IMR-90 (cell line): Measurements from ENCODE around the gene DYRK1A. TPM values are rescaled to one million over a fixed set of nuclear protein-coding genes. Genes with fewer than 3 reads are reported as not detected.

Experiments used
- ATAC-seq: fragments of 200-7000 bp; cut with Tn5 transposase; 2 replicates; pipeline ENCODE4 v1.9.1; 2020; ENCODE audit warnings: low read depth, mild to moderate bottlenecking, moderate library complexity
- BruUV-seq: library from RNA; stranded (reverse); fragments of 400-500 nt; replicated peaks from 2 replicates; lab custom pipeline; 2021; lab: Mats Ljungman, UMichigan
- CTCF ChIA-PET: fragments of 300-600 bp; formaldehyde crosslinking; extraction: SDS; loops from one replicate; lab custom pipeline; 2021; ENCODE audit warnings: antibody characterized with exemption; lab: Yijun Ruan, JAX
- POLR2A ChIA-PET: fragments of 300-600 bp; sonication (Branson Sonifier 250); formaldehyde crosslinking; loops from one replicate; lab custom pipeline; 2022; ENCODE audit warnings: antibody characterized with exemption; ENCODE audit not compliant: unreplicated experiment; lab: Charles Lee
- DNase-seq: peaks from one replicate; pipeline ENCODE4 v3.0.0; 2013
- H2AFZ ChIP-seq: replicated peaks from 2 replicates; pipeline ENCODE3; 2013; ENCODE audit warnings: low read length, mild to moderate bottlenecking; ENCODE audit not compliant: poor library complexity
- H2AK5ac ChIP-seq: 2 replicates; pipeline ENCODE4 v1.6.1; 2013; ENCODE audit warnings: low read depth, low read length, inconsistent platforms
- H2AK9ac ChIP-seq: replicated peaks from 2 replicates; pipeline ENCODE3; 2013; ENCODE audit warnings: mild to moderate bottlenecking, low read depth, low read length, moderate library complexity; ENCODE audit not compliant: poor library complexity
- H2BK120ac ChIP-seq: 2 replicates; pipeline ENCODE4 v1.6.1; 2013; ENCODE audit warnings: low read depth, low read length, inconsistent platforms
- H2BK15ac ChIP-seq: 3 replicates; pipeline ENCODE4 v1.6.1; 2013; ENCODE audit warnings: low read depth, low read length, inconsistent platforms
- H2BK20ac ChIP-seq: 2 replicates; pipeline ENCODE4 v1.6.1; 2013; ENCODE audit warnings: low read depth, mild to moderate bottlenecking, inconsistent platforms, low read length, moderate library complexity
- H2BK5ac ChIP-seq: 2 replicates; pipeline ENCODE4 v1.6.1; 2013; ENCODE audit warnings: mild to moderate bottlenecking, low read depth, low read length, inconsistent platforms; ENCODE audit not compliant: poor library complexity, severe bottlenecking
- H3K14ac ChIP-seq: replicated peaks from 2 replicates; pipeline ENCODE4 v1.6.1; 2013; ENCODE audit warnings: low read depth, low read length, inconsistent platforms
- H3K18ac ChIP-seq: 2 replicates; pipeline ENCODE4 v1.6.1; 2013; ENCODE audit warnings: low read depth, low read length, control low read depth
- H3K23ac ChIP-seq: 2 replicates; pipeline ENCODE4 v1.6.1; 2013; ENCODE audit warnings: low read depth, low read length, inconsistent platforms
- H3K27ac ChIP-seq: 2 replicates; pipeline ENCODE4 v1.5.1; 2013; ENCODE audit warnings: mild to moderate bottlenecking, control low read depth, low read length; ENCODE audit not compliant: insufficient read depth
- H3K27me3 ChIP-seq: 2 replicates; pipeline ENCODE4 v1.6.1; 2013; ENCODE audit warnings: low read length; ENCODE audit not compliant: control insufficient read depth, insufficient read depth
- H3K36me3 ChIP-seq: 2 replicates; pipeline ENCODE4 v1.6.1; 2013; ENCODE audit warnings: low read length, mixed read lengths; ENCODE audit not compliant: control insufficient read depth, insufficient read depth
- H3K4ac ChIP-seq: 2 replicates; pipeline ENCODE4 v1.6.1; 2013; ENCODE audit warnings: low read depth, low read length, inconsistent platforms
- H3K4me1 ChIP-seq: 2 replicates; pipeline ENCODE4 v1.6.1; 2013; ENCODE audit warnings: low read length, mixed read lengths; ENCODE audit not compliant: control insufficient read depth, insufficient read depth
- H3K4me2 ChIP-seq: 2 replicates; pipeline ENCODE4 v1.6.1; 2013; ENCODE audit warnings: low read depth, mild to moderate bottlenecking, control low read depth, low read length, moderate library complexity
- H3K4me3 ChIP-seq: 2 replicates; pipeline ENCODE4 v1.5.1; 2013; ENCODE audit warnings: low read depth, mild to moderate bottlenecking, control low read depth, low read length, moderate library complexity; ENCODE audit not compliant: insufficient read depth
- H3K56ac ChIP-seq: 2 replicates; pipeline ENCODE4 v1.6.1; 2013; ENCODE audit warnings: low read length, inconsistent platforms; ENCODE audit not compliant: insufficient read depth; ENCODE audit errors: extremely low read depth
- H3K79me1 ChIP-seq, 2 experiments: 2 replicates each; pipeline ENCODE4 v1.6.1; 2013; ENCODE audit warnings: low read length in 2 of 2, inconsistent platforms in 1 of 2, low read depth in 1 of 2
- H3K9ac ChIP-seq: 2 replicates; pipeline ENCODE4 v1.6.1; 2013; ENCODE audit warnings: low read depth, low read length, control low read depth
- H3K9me1 ChIP-seq: 2 replicates; pipeline ENCODE4 v1.6.1; 2013; ENCODE audit warnings: low read length, inconsistent platforms; ENCODE audit not compliant: insufficient read depth
- H3K9me3 ChIP-seq: 2 replicates; pipeline ENCODE4 v1.6.1; 2013; ENCODE audit warnings: low read length; ENCODE audit not compliant: control insufficient read depth, insufficient read depth
- H4K20me1 ChIP-seq: 2 replicates; pipeline ENCODE4 v1.6.1; 2013; ENCODE audit warnings: low read length, inconsistent platforms; ENCODE audit not compliant: insufficient read depth
- H4K5ac ChIP-seq: 2 replicates; pipeline ENCODE4 v1.6.1; 2013; ENCODE audit warnings: mild to moderate bottlenecking, low read depth, low read length, control low read depth
- H4K8ac ChIP-seq, 2 experiments: 2 replicates each; pipeline ENCODE4 v1.6.1; 2013; ENCODE audit warnings: low read depth in 2 of 2, low read length in 2 of 2, control low read depth in 1 of 2, inconsistent platforms in 1 of 2
- H4K91ac ChIP-seq: 2 replicates; pipeline ENCODE4 v1.6.1; 2013; ENCODE audit warnings: low read depth, low read length, inconsistent platforms; ENCODE audit not compliant: insufficient read depth
- BHLHE40 ChIP-seq: fragments of 150-350 bp; IDR thresholded peaks from 2 replicates; pipeline ENCODE4 v1.6.1; 2016; ENCODE audit warnings: mild to moderate bottlenecking, low read depth, low read length
- CEBPB ChIP-seq: IDR thresholded peaks from 2 replicates; pipeline ENCODE4 v1.6.1; 2012; ENCODE audit warnings: low read depth, low read length, improper control_type of control experiment
- CTCF ChIP-seq: conservative IDR thresholded peaks from 2 replicates; pipeline ENCODE4 v1.5.1; 2012; ENCODE audit warnings: mild to moderate bottlenecking, low read depth, low read length, improper control_type of control experiment
- ELK1 ChIP-seq: fragments of 150-350 bp; IDR thresholded peaks from 2 replicates; pipeline ENCODE4 v1.6.1; 2016; ENCODE audit warnings: low read depth, mild to moderate bottlenecking, low read length, moderate library complexity, borderline replicate concordance
- FOS ChIP-seq: fragments of 150-350 bp; IDR thresholded peaks from 2 replicates; pipeline ENCODE4 v1.6.1; 2016; ENCODE audit warnings: low read depth, low read length
- MAFK ChIP-seq: IDR thresholded peaks from 2 replicates; pipeline ENCODE4 v1.6.1; 2012; ENCODE audit warnings: low read depth, low read length, improper control_type of control experiment
- MAZ ChIP-seq: IDR thresholded peaks from 2 replicates; pipeline ENCODE4 v1.6.1; 2012; ENCODE audit warnings: low read depth, mild to moderate bottlenecking, low read length, improper control_type of control experiment, moderate library complexity, borderline replicate concordance
- MXI1 ChIP-seq: IDR thresholded peaks from 2 replicates; pipeline ENCODE4 v1.6.1; 2012; ENCODE audit warnings: low read depth, mild to moderate bottlenecking, low read length, moderate library complexity, borderline replicate concordance
- NFE2L2 ChIP-seq: fragments of 150-350 bp; IDR thresholded peaks from 2 replicates; pipeline ENCODE4 v1.6.1; 2016; ENCODE audit warnings: low read depth, mild to moderate bottlenecking, low read length
- POLR2A ChIP-seq: IDR thresholded peaks from 2 replicates; pipeline ENCODE4 v1.6.1; 2012; ENCODE audit warnings: mild to moderate bottlenecking, low read depth, low read length
- RCOR1 ChIP-seq: IDR thresholded peaks from 2 replicates; pipeline ENCODE4 v1.6.1; 2012; ENCODE audit warnings: mild to moderate bottlenecking, low read length, improper control_type of control experiment; ENCODE audit not compliant: insufficient replicate concordance
- RFX5 ChIP-seq: IDR thresholded peaks from 2 replicates; pipeline ENCODE4 v1.8.0; 2012; ENCODE audit warnings: low read depth, mild to moderate bottlenecking, low read length, moderate library complexity
- SMC3 ChIP-seq: fragments of 150-350 bp; IDR thresholded peaks from 2 replicates; pipeline ENCODE4 v1.6.1; 2016; ENCODE audit warnings: low read depth, mild to moderate bottlenecking, antibody characterized with exemption, low read length, moderate library complexity
- USF2 ChIP-seq: fragments of 150-350 bp; IDR thresholded peaks from 2 replicates; pipeline ENCODE4 v1.6.1; 2017; ENCODE audit warnings: mild to moderate bottlenecking, antibody characterized with exemption, low read length, low read depth
- WGBS, 2 experiments: methylation state at CpG; one replicate each; pipeline versions ENCODE4 v1.1.5 to v1.1.7; 2013; ENCODE audit warnings: missing lambda C conversion rate in 2 of 2; ENCODE audit not compliant: insufficient read length in 1 of 2; ENCODE audit errors: extremely low coverage in 2 of 2; 5-methylcytosine and 5-hydroxymethylcytosine counted together
- dilution Hi-C: fragments of 300-500 bp; cut with HindIII; formaldehyde crosslinking; loops from one replicate; pipeline ENCODE4 v1.14.3; 2018; ENCODE audit warnings: low sequenced_read_pairs; ENCODE audit not compliant: unreplicated experiment
- in situ Hi-C: fragments of 300-500 bp; cut with MboI; formaldehyde crosslinking; loops from 3 replicates; pipeline ENCODE4 v1.14.3; 2019; ENCODE audit warnings: low sequenced_read_pairs, inconsistent platforms, mixed read lengths
- intact Hi-C: fragments of 100-400 bp; cut with micrococcal nuclease; formaldehyde crosslinking; loops from 2 replicates; pipeline ENCODE4 v1.10.0; 2022
- polyA plus RNA-seq, 3 experiments: library from polyadenylated mRNA; depleted of rRNA; stranded (reverse); fragments of >200 nt; gene quantifications; 2 replicates each; pipeline ENCODE4 v1.2.3, GENCODE V29; 2012; ENCODE audit warnings: low replicate concordance in 1 of 3
- total RNA-seq: library from RNA; depleted of rRNA; stranded (reverse); fragments of >200 nt; gene quantifications from 2 replicates; pipeline ENCODE4 v1.2.3, GENCODE V29; 2012

The DYRK1A gene
- total and polyA plus RNA-seq, 2 of the 4 experiments (the other 2 are of a cell fraction): 18.6 to 50.5 TPM

GRCh38 chr21:37375866-37376574 lies 9.4 kb downstream of the DYRK1A start:
- H3K36me3 ChIP-seq: no peaks in the 10 kb centered on the region; the same call in 1 of the 2 replicates
- no peak overlapping the region for H3K9ac ChIP-seq
- no peak overlapping the region for H2AFZ ChIP-seq
- no peak overlapping the region for H2BK5ac ChIP-seq
- no peak overlapping the region for H3K14ac ChIP-seq
- H3K27ac ChIP-seq: no peak overlapping the region
- ATAC-seq (no peak), DNase-seq (no peak)
- H2AK9ac ChIP-seq: no peak overlapping the region
- H2BK120ac ChIP-seq: no peak overlapping the region
- no peak overlapping the region for H3K56ac ChIP-seq
- H4K91ac ChIP-seq: no peak overlapping the region
- no peak overlapping the region for H2AK5ac ChIP-seq
- no peak overlapping the region for H3K18ac ChIP-seq
- H2BK20ac ChIP-seq: no peak overlapping the region
- ChIA-PET CTCF (no interaction called here), POLR2A (no interaction called here)
- no peak overlapping the region for H3K4ac ChIP-seq
- peaks cover 97% of the 10 kb centered on the region for H4K20me1 ChIP-seq
- TF ChIP-seq MAZ (no peak), CTCF (no peak), FOS (no peak), USF2 (no peak), MXI1 (no peak), BHLHE40 (no peak), NFE2L2 (no peak), POLR2A (no peak), SMC3 (no peak), RFX5 (no peak), ELK1 (no peak), CEBPB (no peak), MAFK (no peak), RCOR1 (no peak)
- H3K4me1 ChIP-seq: peaks cover 7% of the 10 kb centered on the region; the same call in 1 of the 2 replicates
- H4K8ac ChIP-seq: no peak overlapping the region
- dilution Hi-C loops: no loop called here
- H3K4me3 ChIP-seq: no peak overlapping the region
- in situ Hi-C loops: no loop called here
- H3K4me2 ChIP-seq: no peak overlapping the region
- intact Hi-C loops: no loop called here
- no CpG with 5 or more reads among the region's 13 CpGs for WGBS, 2 experiments
- H3K9me3 ChIP-seq: no peaks in the 10 kb centered on the region
- H3K79me1 ChIP-seq: peaks cover 4 to 54% of the 10 kb centered on the region in 2 experiments; a peak in 2 of 4 replicates
- no peak overlapping the region for H4K5ac ChIP-seq
- no TSS peak for BruUV-seq
- no peak overlapping the region for H3K23ac ChIP-seq
- H3K9me1 ChIP-seq: peaks cover 26% of the 10 kb centered on the region
- H2BK15ac ChIP-seq: no peak overlapping the region
- H3K27me3 ChIP-seq: no peaks in the 10 kb centered on the region
